ENCODE results near the gene NXPH3.

The NXPH3 gene

GRCh38 chr17:49571283-49571682 lies 4.4 kb upstream of the NXPH3 start:
- H3K27me3 ChIP-seq (ENCODE audit: insufficient read depth, poor library complexity, severe bottlenecking), result peaks cover 11% of the 10 kb centered on the region
- DNase-seq (ENCODE audit: low read depth in 1 of 2, low spot score in 1 of 2), result no peak
- TF ChIP-seq SPI1 (IDR thresholded peaks at IDR 0.05; ENCODE audit: borderline replicate concordance, low read depth), result no peak
- TF ChIP-seq POLR2AphosphoS5 (IDR thresholded peaks at IDR 0.05; ENCODE audit: low read depth), result no peak
- TF ChIP-seq CTCF (IDR thresholded peaks at IDR 0.05; ENCODE audit: insufficient read depth, low read length), result no peak
- TF ChIP-seq GABPA (IDR thresholded peaks at IDR 0.05; ENCODE audit: low read depth), result no peak
- TF ChIP-seq REST (IDR thresholded peaks at IDR 0.05; ENCODE audit: insufficient replicate concordance, low read depth), result no peak
- H3K27ac ChIP-seq (replicated peaks), result no peak overlapping the region
- H3K4me3 ChIP-seq (replicated peaks; ENCODE audit: insufficient read depth, low read length), result no peak overlapping the region

DNA sequence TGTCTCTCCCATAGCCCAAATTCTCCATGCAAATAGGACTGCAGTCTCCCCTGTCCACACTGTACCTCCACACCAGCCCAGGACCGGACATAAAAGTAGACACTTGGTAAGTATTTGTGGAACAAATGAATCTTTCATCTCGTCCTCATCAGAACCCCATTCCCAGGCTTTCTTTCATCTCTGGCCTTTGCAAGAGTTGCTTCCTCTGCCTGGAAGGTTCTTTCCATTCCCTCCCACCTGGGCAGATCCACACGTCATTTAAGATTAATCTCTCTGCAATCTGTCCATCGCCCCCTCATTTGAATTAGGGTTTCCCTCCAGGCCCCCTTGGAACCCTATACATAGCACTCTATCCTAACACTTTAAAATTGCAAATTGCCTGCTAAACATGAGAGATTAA lies 3.9 kb upstream of the NXPH3 start:
- no peak overlapping the region for H3K27ac ChIP-seq (replicated peaks)
- no peak overlapping the region for H3K4me3 ChIP-seq (replicated peaks; ENCODE audit: insufficient read depth, low read length)
- no peak for TF ChIP-seq POLR2AphosphoS5 (IDR thresholded peaks at IDR 0.05; ENCODE audit: low read depth)
- TF ChIP-seq CTCF (IDR thresholded peaks at IDR 0.05; ENCODE audit: insufficient read depth, low read length), result no peak
- TF ChIP-seq SPI1 (IDR thresholded peaks at IDR 0.05; ENCODE audit: borderline replicate concordance, low read depth), result no peak
- no peak for TF ChIP-seq GABPA (IDR thresholded peaks at IDR 0.05; ENCODE audit: low read depth)
- no peak for TF ChIP-seq REST (IDR thresholded peaks at IDR 0.05; ENCODE audit: insufficient replicate concordance, low read depth)
- no peak for DNase-seq (ENCODE audit: low read depth in 1 of 2, low spot score in 1 of 2)
- peaks cover 13% of the 10 kb centered on the region for H3K27me3 ChIP-seq (ENCODE audit: insufficient read depth, poor library complexity, severe bottlenecking)

GRCh38 chr17:49572226-49572625 lies 3.4 kb upstream of the NXPH3 start:
- TF ChIP-seq CTCF (IDR thresholded peaks at IDR 0.05; ENCODE audit: insufficient read depth, low read length), result no peak
- no peak for TF ChIP-seq REST (IDR thresholded peaks at IDR 0.05; ENCODE audit: insufficient replicate concordance, low read depth)
- no peak for TF ChIP-seq POLR2AphosphoS5 (IDR thresholded peaks at IDR 0.05; ENCODE audit: low read depth)
- TF ChIP-seq GABPA (IDR thresholded peaks at IDR 0.05; ENCODE audit: low read depth), result no peak
- Histone ChIP-seq H3K27me3 (ENCODE audit: insufficient read depth, poor library complexity, severe bottlenecking) (peaks cover 18% of the 10 kb centered on the region), H3K4me3 (replicated peaks; ENCODE audit: insufficient read depth, low read length) (no peak overlapping the region), H3K27ac (replicated peaks) (no peak overlapping the region)
- DNase-seq (ENCODE audit: low read depth in 1 of 2, low spot score in 1 of 2), result no peak

Measured in HL-60 (cell line).